ENCODE measurements around the gene SPTBN1. TPM values are rescaled to one million over a fixed set of nuclear protein-coding genes. Genes with fewer than 3 reads are reported as not detected.

SPTBN1 gene
- total RNA-seq, 1 experiment from 2014 or later, result 146 TPM

DNA sequence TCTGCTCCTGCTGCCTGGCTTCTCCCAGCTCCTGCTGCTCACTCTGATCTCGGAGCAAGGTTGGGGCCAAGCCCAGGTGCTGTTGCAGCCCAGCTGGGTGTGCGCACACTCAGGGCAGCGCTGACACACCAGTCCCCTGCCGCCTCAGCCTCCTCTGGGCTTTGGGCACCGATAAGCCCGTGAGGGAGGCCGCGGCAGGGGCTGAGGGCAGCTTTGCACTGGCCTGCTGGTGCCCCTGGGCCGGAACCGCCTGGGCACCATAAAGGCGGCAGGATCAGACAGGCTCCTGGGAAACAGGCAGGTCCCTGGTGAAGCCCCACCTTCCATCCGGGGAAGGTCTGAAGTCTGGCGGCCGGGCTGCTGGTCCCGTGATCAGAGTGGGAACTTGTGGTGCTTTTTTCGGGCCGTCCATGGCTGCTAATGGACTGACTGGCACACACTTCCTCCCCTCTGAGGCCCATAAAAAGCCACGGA, 253.2 kb downstream of the SPTBN1 start:
- ChIA-PET POLR2A (ENCODE audit: low non-redundant PET) (no interaction called here), CTCF (interaction anchor here (0.6 to 0.7 kb wide), 2 partner anchors 603 to 615 kb away, joined by 3 read pairs; no protein-coding TSS in a partner anchor)
- no peaks in the 10 kb centered on the region for H3K27me3 ChIP-seq (replicated peaks; ENCODE audit: insufficient read depth, low read depth, low read length, poor library complexity)
- no peak for TF ChIP-seq EZH2 (IDR thresholded peaks at IDR 0.05; ENCODE audit: borderline replicate concordance, low read depth, low read length, poor library complexity, severe bottlenecking)
- DNase-seq (ENCODE audit: low spot score), result no peak
- intact Hi-C loops (cut with micrococcal nuclease; ENCODE audit: unreplicated experiment), result loop anchor here (10.0 kb wide), 2 partner anchors 505 to 1285 kb away; no protein-coding TSS in a partner anchor
- H3K4me3 ChIP-seq (ENCODE audit: low read depth, low read length, poor library complexity, severe bottlenecking), result no peak overlapping the region
- no peaks in the 10 kb centered on the region for H3K4me1 ChIP-seq (ENCODE audit: insufficient read depth, low read length, poor library complexity, severe bottlenecking)
- H3K9me3 ChIP-seq (ENCODE audit: low read depth, low read length, poor library complexity, severe bottlenecking), result no peaks in the 10 kb centered on the region
- H3K36me3 ChIP-seq (ENCODE audit: insufficient read depth, low read length, poor library complexity, severe bottlenecking), result no peaks in the 10 kb centered on the region
- no peak overlapping the region for H3K27ac ChIP-seq (ENCODE audit: low read depth, low read length, poor library complexity, severe bottlenecking)
- no TSS peak for BruUV-seq (replicated peaks)

DNA sequence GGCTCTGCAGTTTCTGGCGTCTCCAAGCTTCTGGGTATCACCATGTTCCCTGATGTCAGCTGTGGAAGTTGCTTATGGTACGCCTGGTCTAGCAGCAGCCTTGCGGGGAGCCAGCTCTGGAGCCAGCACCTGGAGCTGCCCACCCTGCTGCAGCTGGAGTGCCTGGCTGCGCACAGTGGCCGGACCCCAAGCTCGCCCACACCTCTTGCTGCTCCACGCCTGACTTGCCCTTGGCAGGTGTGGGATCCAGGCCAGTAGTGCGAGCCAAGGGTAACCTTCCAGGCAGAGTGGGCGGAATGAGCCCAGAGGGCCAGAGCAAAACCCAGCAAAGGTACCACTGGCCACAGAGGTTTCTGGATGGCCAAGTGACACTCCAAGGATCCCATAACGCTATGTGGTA, 254.1 kb downstream of the SPTBN1 start:
- TF ChIP-seq, protein P1, sequence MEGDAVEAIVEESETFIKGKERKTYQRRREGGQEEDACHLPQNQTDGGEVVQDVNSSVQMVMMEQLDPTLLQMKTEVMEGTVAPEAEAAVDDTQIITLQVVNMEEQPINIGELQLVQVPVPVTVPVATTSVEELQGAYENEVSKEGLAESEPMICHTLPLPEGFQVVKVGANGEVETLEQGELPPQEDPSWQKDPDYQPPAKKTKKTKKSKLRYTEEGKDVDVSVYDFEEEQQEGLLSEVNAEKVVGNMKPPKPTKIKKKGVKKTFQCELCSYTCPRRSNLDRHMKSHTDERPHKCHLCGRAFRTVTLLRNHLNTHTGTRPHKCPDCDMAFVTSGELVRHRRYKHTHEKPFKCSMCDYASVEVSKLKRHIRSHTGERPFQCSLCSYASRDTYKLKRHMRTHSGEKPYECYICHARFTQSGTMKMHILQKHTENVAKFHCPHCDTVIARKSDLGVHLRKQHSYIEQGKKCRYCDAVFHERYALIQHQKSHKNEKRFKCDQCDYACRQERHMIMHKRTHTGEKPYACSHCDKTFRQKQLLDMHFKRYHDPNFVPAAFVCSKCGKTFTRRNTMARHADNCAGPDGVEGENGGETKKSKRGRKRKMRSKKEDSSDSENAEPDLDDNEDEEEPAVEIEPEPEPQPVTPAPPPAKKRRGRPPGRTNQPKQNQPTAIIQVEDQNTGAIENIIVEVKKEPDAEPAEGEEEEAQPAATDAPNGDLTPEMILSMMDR (conservative IDR thresholded peaks at IDR 0.05; ENCODE audit: low read depth, low read length), result no peak
- no peak for TF ChIP-seq EZH2 (IDR thresholded peaks at IDR 0.05; ENCODE audit: borderline replicate concordance, low read depth, low read length, poor library complexity, severe bottlenecking)
- ChIA-PET POLR2A (ENCODE audit: low non-redundant PET) (no interaction called here), CTCF (no interaction called here)
- intact Hi-C loops (cut with micrococcal nuclease; ENCODE audit: unreplicated experiment), result no loop called here
- no TSS peak for BruUV-seq (replicated peaks)
- Histone ChIP-seq H3K27ac (ENCODE audit: low read depth, low read length, poor library complexity, severe bottlenecking) (no peak overlapping the region), H3K4me3 (ENCODE audit: low read depth, low read length, poor library complexity, severe bottlenecking) (no peak overlapping the region), H3K4me1 (ENCODE audit: insufficient read depth, low read length, poor library complexity, severe bottlenecking) (peaks cover 4% of the 10 kb centered on the region), H3K9me3 (ENCODE audit: low read depth, low read length, poor library complexity, severe bottlenecking) (no peaks in the 10 kb centered on the region), H3K36me3 (ENCODE audit: insufficient read depth, low read length, poor library complexity, severe bottlenecking) (no peaks in the 10 kb centered on the region), H3K27me3 (replicated peaks; ENCODE audit: insufficient read depth, low read depth, low read length, poor library complexity) (no peaks in the 10 kb centered on the region)
- DNase-seq (ENCODE audit: low spot score), result no peak

DNA sequence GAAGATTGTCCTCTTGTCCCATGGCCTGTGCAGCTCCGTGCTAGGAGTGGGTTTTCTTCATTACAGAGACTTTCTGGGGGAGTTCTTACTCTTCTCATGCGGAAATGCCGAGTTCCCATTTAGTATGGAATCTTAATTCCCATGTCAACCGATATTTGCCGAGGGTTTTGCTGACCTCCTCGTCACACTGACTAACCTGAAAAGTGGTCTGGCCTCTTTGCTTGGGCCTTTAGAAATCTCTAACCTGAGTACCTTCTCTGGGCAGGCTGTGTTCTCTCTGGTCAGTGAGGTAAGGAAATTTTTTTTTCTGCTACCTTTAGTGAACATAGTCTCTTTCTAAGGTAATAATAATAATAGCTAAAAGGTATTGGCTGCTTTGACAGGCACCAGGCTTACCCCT, 256.4 kb downstream of the SPTBN1 start:
- intact Hi-C loops (cut with micrococcal nuclease; ENCODE audit: unreplicated experiment), result no loop called here
- no TSS peak for BruUV-seq (replicated peaks)
- no peak overlapping the region for H3K27ac ChIP-seq (ENCODE audit: low read depth, low read length, poor library complexity, severe bottlenecking)
- no peaks in the 10 kb centered on the region for H3K36me3 ChIP-seq (ENCODE audit: insufficient read depth, low read length, poor library complexity, severe bottlenecking)
- no peaks in the 10 kb centered on the region for H3K9me3 ChIP-seq (ENCODE audit: low read depth, low read length, poor library complexity, severe bottlenecking)
- POLR2A ChIA-PET (ENCODE audit: low non-redundant PET), result no interaction called here
- no peaks in the 10 kb centered on the region for H3K27me3 ChIP-seq (replicated peaks; ENCODE audit: insufficient read depth, low read depth, low read length, poor library complexity)
- TF ChIP-seq EZH2 (IDR thresholded peaks at IDR 0.05; ENCODE audit: borderline replicate concordance, low read depth, low read length, poor library complexity, severe bottlenecking), result no peak
- TF ChIP-seq, protein P1 (conservative IDR thresholded peaks at IDR 0.05; ENCODE audit: low read depth, low read length), result no peak
- peaks cover 10% of the 10 kb centered on the region for H3K4me1 ChIP-seq (ENCODE audit: insufficient read depth, low read length, poor library complexity, severe bottlenecking)
- CTCF ChIA-PET, result no interaction called here
- no peak overlapping the region for H3K4me3 ChIP-seq (ENCODE audit: low read depth, low read length, poor library complexity, severe bottlenecking)
- DNase-seq (ENCODE audit: low spot score), result no peak

DNA sequence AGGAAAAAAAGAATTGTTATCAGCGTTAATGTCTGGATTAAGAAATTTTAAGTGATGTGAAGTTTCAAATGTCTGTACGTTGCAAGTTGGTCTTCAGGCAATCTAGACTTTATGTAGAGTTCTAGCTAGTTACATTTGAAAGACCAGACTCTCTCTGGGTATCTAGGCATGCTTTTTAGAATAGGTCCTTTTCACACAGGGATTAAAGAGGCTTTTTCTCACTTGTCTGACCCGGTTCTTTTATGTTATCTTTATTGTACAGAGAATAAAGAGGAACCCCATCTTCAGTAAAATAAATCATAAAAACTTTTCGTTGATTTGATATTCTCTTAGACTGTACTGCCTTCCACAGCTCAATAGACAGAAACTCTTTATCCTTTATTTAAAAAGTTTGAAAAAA, 258.9 kb downstream of the SPTBN1 start:
- no peaks in the 10 kb centered on the region for H3K9me3 ChIP-seq (ENCODE audit: low read depth, low read length, poor library complexity, severe bottlenecking)
- no peaks in the 10 kb centered on the region for H3K27me3 ChIP-seq (replicated peaks; ENCODE audit: insufficient read depth, low read depth, low read length, poor library complexity)
- intact Hi-C loops (cut with micrococcal nuclease; ENCODE audit: unreplicated experiment), result no loop called here
- H3K4me1 ChIP-seq (ENCODE audit: insufficient read depth, low read length, poor library complexity, severe bottlenecking), result peaks cover 10% of the 10 kb centered on the region
- H3K4me3 ChIP-seq (ENCODE audit: low read depth, low read length, poor library complexity, severe bottlenecking), result no peak overlapping the region
- H3K27ac ChIP-seq (ENCODE audit: low read depth, low read length, poor library complexity, severe bottlenecking), result no peak overlapping the region
- ChIA-PET CTCF (no interaction called here), POLR2A (ENCODE audit: low non-redundant PET) (no interaction called here)
- no TSS peak for BruUV-seq (replicated peaks)
- no peaks in the 10 kb centered on the region for H3K36me3 ChIP-seq (ENCODE audit: insufficient read depth, low read length, poor library complexity, severe bottlenecking)
- DNase-seq (ENCODE audit: low spot score), result no peak
- no peak for TF ChIP-seq EZH2 (IDR thresholded peaks at IDR 0.05; ENCODE audit: borderline replicate concordance, low read depth, low read length, poor library complexity, severe bottlenecking)
- TF ChIP-seq, protein P1 (conservative IDR thresholded peaks at IDR 0.05; ENCODE audit: low read depth, low read length), result no peak

All from A673 (cell line).